Left lung (tissue), 10 donors: Measurements from ENCODE around the gene ZAR1. TPM values are rescaled to one million over a fixed set of nuclear protein-coding genes. Genes with fewer than 3 reads are reported as not detected.
A peak's percentile ranks its signal among the peaks of the same experiment; 100 is the strongest.

Experiments
- ATAC-seq: fragments of 200-7000 bp; cut with Tn5 transposase; one replicate; pipeline ENCODE4 v1.9.1; 2020; ENCODE audit warnings: moderate library complexity
- DNase-seq, 4 donors: peaks; one replicate each; pipeline ENCODE4 v3.0.0-alpha.2; 2013 to 2020
- H3K27ac ChIP-seq, 2 donors: fragments of 200-600 bp; sonication (generic) in 1 of 2; one replicate each; pipeline versions ENCODE4 v1.5.0 to v1.8.0; 2020 to 2021
- H3K27me3 ChIP-seq, 2 donors: fragments of 200-600 bp; sonication (generic) in 1 of 2; one replicate each; pipeline versions ENCODE4 v1.5.0 to v1.8.0; 2020 to 2021
- H3K36me3 ChIP-seq, 2 donors: fragments of 200-600 bp; sonication (generic) in 1 of 2; one replicate each; pipeline versions ENCODE4 v1.5.0 to v1.8.0; 2020 to 2021
- H3K4me1 ChIP-seq, 2 donors: fragments of 200-600 bp; one replicate each; pipeline ENCODE4 v1.8.0; 2021
- H3K4me3 ChIP-seq, 2 donors: fragments of 200-600 bp; sonication (generic) in 1 of 2; one replicate each; pipeline versions ENCODE4 v1.5.0 to v1.8.0; 2020 to 2021; ENCODE audit warnings: mild to moderate bottlenecking in 1 of 2
- H3K9me3 ChIP-seq, 2 donors: fragments of 200-600 bp; sonication (generic) in 1 of 2; one replicate each; pipeline versions ENCODE4 v1.5.0 to v1.8.0; 2020 to 2021
- intact Hi-C, 2 donors: fragments of 100-400 bp; cut with DNase I; formaldehyde crosslinking; loops; one replicate each; pipeline versions ENCODE4 v1.11.2 to v1.14.2; 2022
- polyA plus RNA-seq, 6 donors: library from polyadenylated mRNA; unstranded; fragments of 120-200 nt; gene quantifications; one replicate each; pipeline ENCODE4 v1.2.1, GENCODE V29; 2013; ENCODE audit not compliant: insufficient read length in 6 of 6
- total RNA-seq, 2 donors: library from RNA; stranded (reverse); fragmentation: NEBNext Ultra II Directional; extraction: Animal tissue kit (Norgen Biotek cat#: 25700); gene quantifications; one replicate each; pipeline ENCODE4 v1.2.1, GENCODE V29; 2021
- TF ChIP-seq, protein P1 (sequence below), 2 donors: fragments of 200-600 bp; sonication (generic) in 1 of 2; IDR thresholded peaks; one replicate each; pipeline versions ENCODE4 v1.5.0 to v1.8.0; 2021; ENCODE audit warnings: antibody characterized with exemption in 2 of 2
- donor health status: DM: no; HTN: yes; CAD: no.
- donor health status: DM: no; HTN: no; CAD: no.

ZAR1 gene
- total and polyA plus RNA-seq, 8 donors: 0.08 to 0.23 (median 0.14) TPM; not detected in 4

DNA sequence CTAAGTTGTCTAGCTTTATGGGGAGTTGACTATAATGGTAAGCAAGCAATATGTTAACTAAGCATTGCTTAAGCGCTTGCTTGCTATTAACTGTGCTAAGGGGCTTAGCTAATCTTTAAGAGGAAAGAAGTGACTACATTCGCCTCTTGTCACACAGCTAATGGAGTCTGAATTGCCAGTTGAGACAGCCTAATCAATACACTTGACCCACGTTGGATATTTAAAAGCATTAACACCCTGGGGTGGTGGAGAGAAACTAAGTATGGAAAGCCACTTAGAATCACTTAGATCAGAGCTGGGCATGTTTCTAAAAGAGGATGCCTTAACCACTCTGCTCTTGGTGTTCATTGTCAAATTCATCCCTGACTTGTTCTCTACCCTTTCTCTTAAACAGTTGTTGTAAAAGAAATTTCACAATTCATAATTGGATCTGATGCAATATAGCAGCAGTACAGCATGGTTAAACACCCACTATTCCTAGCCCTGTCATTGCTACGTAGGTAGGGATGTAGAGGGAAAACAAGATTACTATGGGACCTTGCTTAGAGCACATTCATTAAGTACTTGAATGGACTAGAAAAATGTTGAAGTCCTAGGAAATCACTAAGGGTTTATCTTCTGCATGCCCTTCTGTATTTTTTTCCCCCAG is 3.5 kb downstream of the ZAR1 start:
- H3K9me3 ChIP-seq: no peaks in the 10 kb centered on the region
- DNase-seq: no peak
- H3K4me3 ChIP-seq: no peak overlapping the region
- ATAC-seq: peak; percentile 49
- peaks cover 0 to 19% of the 10 kb centered on the region in 2 donors for H3K4me1 ChIP-seq
- intact Hi-C loops: no loop called here
- peaks cover 0 to 17% of the 10 kb centered on the region in 2 donors for H3K36me3 ChIP-seq
- TF ChIP-seq, protein P1, sequence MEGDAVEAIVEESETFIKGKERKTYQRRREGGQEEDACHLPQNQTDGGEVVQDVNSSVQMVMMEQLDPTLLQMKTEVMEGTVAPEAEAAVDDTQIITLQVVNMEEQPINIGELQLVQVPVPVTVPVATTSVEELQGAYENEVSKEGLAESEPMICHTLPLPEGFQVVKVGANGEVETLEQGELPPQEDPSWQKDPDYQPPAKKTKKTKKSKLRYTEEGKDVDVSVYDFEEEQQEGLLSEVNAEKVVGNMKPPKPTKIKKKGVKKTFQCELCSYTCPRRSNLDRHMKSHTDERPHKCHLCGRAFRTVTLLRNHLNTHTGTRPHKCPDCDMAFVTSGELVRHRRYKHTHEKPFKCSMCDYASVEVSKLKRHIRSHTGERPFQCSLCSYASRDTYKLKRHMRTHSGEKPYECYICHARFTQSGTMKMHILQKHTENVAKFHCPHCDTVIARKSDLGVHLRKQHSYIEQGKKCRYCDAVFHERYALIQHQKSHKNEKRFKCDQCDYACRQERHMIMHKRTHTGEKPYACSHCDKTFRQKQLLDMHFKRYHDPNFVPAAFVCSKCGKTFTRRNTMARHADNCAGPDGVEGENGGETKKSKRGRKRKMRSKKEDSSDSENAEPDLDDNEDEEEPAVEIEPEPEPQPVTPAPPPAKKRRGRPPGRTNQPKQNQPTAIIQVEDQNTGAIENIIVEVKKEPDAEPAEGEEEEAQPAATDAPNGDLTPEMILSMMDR (IDR thresholded peaks at IDR 0.05): no peak
- peaks cover 35 to 39% of the 10 kb centered on the region in 2 donors for H3K27me3 ChIP-seq
- H3K27ac ChIP-seq: no peak overlapping the region

GRCh38 chr4:48495941-48496340 is 5.9 kb downstream of the ZAR1 start:
- intact Hi-C loops: no loop called here
- H3K4me3 ChIP-seq: no peak overlapping the region
- H3K27me3 ChIP-seq: peaks cover 13 to 15% of the 10 kb centered on the region in 2 donors
- no peaks in the 10 kb centered on the region for H3K9me3 ChIP-seq
- DNase-seq (no peak), ATAC-seq (no peak)
- TF ChIP-seq, protein P1 (IDR thresholded peaks at IDR 0.05): no peak
- H3K36me3 ChIP-seq: peaks cover 0 to 41% of the 10 kb centered on the region in 2 donors
- no peak overlapping the region for H3K27ac ChIP-seq
- H3K4me1 ChIP-seq: peaks cover 0 to 4% of the 10 kb centered on the region in 2 donors

DNA sequence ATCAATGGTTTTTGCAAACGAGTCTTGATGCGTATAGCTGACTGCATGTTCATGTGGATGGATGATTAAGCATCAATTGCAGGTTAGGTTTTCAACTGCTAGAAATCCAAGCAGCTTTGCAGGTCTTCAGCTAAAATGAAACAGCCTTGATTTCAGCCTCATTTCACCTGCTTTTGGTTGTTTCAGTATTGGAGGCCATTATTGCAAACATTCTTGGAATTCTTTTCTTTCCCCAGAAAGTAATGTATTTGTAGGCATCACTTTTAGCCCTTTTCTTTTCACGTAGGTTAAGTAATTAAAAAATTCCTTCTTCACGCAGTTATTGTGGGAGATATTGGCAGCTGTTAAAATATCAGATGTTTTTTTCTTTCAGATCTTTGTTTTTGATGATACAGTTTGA is 8.8 kb downstream of the ZAR1 start:
- Histone ChIP-seq H3K27ac (no peak overlapping the region), H3K36me3 (peaks cover 0 to 49% of the 10 kb centered on the region in 2 donors), H3K4me3 (no peak overlapping the region), H3K27me3 (no peaks in the 10 kb centered on the region), H3K4me1 (no peaks in the 10 kb centered on the region), H3K9me3 (no peaks in the 10 kb centered on the region)
- intact Hi-C loops: no loop called here
- DNase-seq: no peak
- no peak for ATAC-seq
- TF ChIP-seq, protein P1 (IDR thresholded peaks at IDR 0.05): no peak

DNA sequence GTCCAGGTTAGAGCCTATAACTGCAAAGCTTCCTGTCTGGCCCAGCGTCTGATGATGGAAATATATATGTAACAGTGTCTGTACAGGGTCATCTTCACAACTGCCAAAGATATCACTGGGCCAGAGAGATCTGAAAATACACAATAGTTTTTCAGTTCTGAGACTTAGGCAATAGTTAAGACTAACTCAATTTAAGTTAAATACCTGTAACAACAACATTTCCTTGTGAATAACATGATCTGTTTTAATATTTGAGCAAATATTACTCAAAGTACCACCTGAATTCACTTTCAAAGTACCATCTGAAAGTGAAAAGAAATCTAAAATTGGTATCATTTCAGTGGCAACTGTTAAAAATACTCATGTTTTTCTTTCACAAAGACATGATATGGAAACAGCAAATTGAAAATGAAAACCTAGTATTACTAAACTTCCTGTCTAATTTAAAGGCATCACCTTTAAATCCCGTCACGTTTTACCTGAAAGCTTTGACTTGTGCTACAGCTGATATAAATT is 9.6 kb downstream of the ZAR1 start:
- Histone ChIP-seq H3K9me3 (no peaks in the 10 kb centered on the region), H3K27ac (no peak overlapping the region), H3K4me1 (no peaks in the 10 kb centered on the region), H3K4me3 (no peak overlapping the region), H3K27me3 (no peaks in the 10 kb centered on the region), H3K36me3 (peaks cover 0 to 49% of the 10 kb centered on the region in 2 donors)
- ATAC-seq: no peak
- intact Hi-C loops: no loop called here
- TF ChIP-seq, protein P1 (IDR thresholded peaks at IDR 0.05): no peak
- no peak for DNase-seq

DNA sequence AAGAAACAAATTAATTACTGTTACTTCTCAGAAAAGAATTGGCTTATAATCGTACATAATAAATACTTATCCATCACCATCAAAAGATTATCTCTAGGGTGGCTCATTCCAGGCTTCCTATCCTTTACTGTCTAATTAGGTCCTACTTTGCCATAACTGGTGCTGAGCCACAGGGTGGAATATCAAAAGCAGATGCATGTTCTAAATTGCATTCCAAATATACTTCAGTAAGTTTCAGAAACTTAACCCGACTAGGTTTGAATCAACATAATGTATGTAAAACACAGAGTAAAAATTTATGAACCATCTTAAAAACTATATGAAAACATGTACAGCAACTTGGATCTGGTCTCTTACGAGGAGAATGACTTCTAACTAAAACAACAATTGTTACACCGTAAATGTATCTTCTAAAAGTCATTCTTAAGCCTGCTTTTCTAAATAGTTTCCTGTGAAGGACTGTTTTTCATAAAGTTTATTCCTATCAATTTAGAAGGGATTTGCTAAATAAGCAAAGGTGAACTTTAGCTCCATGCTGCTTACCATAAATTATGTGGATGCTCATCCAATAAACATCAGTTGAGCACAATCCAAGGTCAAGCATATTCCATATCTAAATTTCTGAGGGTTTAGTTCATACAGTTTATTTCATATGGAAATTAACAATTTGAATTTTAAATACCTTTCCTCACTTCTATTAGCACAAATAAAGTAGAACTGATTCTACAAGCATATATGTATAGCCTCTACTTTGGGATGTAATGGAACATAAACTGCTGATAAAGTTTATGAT is 13.4 kb downstream of the ZAR1 start:
- ATAC-seq: no peak

More for the DNA sequence above, 13.4 kb downstream of the ZAR1 start:
- no peak overlapping the region for H3K27ac ChIP-seq
- DNase-seq: no peak
- H3K4me1 ChIP-seq: no peaks in the 10 kb centered on the region
- TF ChIP-seq, protein P1 (IDR thresholded peaks at IDR 0.05): no peak
- H3K9me3 ChIP-seq: no peaks in the 10 kb centered on the region
- peaks cover 0 to 65% of the 10 kb centered on the region in 2 donors for H3K36me3 ChIP-seq
- intact Hi-C loops: no loop called here
- no peak overlapping the region for H3K4me3 ChIP-seq
- no peaks in the 10 kb centered on the region for H3K27me3 ChIP-seq
